Activated naive CD4-positive, alpha-beta T cell treated with anti-CD3 and anti-CD28 coated beads, Interleukin-2, amount 50 U/mL, for 72 hours (primary cell): ENCODE results near the gene IL37. TPM values are rescaled to one million over a fixed set of nuclear protein-coding genes. Genes with fewer than 3 reads are reported as not detected.

Source experiments
- ATAC-seq, 2 donors: fragments of 150-1000 bp; cut with Tn5 transposase; 2 replicates each; pipeline ENCODE4 v1.10.0; 2021; ENCODE audit warnings: mild to moderate bottlenecking in 2 of 2, moderate library complexity in 2 of 2
- DNase-seq, 2 donors: peaks; one replicate each; pipeline ENCODE4 v3.0.0; 2021 to 2022; ENCODE audit warnings: low spot score in 2 of 2
- H3K27ac Mint-ChIP-seq, 2 donors: one replicate each; pipeline ENCODE4 v1.8.0; 2022; ENCODE audit warnings: mild to moderate bottlenecking in 2 of 2, mixed read lengths in 2 of 2
- H3K36me3 Mint-ChIP-seq, 2 donors: one replicate each; pipeline ENCODE4 v1.8.0; 2022; ENCODE audit warnings: mixed read lengths in 2 of 2
- H3K9me3 Mint-ChIP-seq, 2 donors: one replicate each; pipeline ENCODE4 v1.8.0; 2022; ENCODE audit warnings: mixed read lengths in 2 of 2
- total RNA-seq, 2 donors: library from RNA; stranded (reverse); gene quantifications; one replicate each; pipeline ENCODE4 v1.2.3, GENCODE V29; 2022

Gene IL37, protein sequence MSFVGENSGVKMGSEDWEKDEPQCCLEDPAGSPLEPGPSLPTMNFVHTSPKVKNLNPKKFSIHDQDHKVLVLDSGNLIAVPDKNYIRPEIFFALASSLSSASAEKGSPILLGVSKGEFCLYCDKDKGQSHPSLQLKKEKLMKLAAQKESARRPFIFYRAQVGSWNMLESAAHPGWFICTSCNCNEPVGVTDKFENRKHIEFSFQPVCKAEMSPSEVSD
- under 1 TPM in 1 of 2 donors, not detected in 1; 0.32 TPM for total RNA-seq

DNA sequence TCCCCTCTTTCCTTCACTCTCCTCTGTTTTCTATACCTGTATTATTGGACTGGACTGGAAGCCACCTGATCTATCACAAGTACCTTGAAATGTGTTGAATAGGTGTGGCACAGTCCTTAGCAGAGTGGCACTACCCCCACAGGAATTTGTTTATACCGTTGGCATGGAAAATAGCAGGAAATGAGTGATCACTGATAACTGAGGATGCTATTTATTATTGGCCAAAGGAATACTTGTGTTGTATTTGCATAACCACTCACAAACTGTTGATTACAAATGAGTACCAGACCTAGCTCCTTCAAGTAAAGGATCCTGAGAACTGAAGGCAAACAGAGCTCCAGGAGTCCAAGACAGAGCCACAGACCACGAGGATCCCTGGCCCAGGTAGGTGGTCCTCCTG lies at the start of gene IL37:
Gene IL37 (plus strand): TSS at position 301 of the 400 bp plus-strand sequence. CDS start 1,848 bp downstream, outside the sequence.
- DNase-seq (no peak), ATAC-seq (no peak)
- H3K27ac Mint-ChIP-seq: no peak within 1 kb of the TSS
- H3K36me3 Mint-ChIP-seq: peaks cover 0 to 6% of the 10 kb centered on the region in 2 donors
- H3K9me3 Mint-ChIP-seq: peaks cover 6 to 10% of the 10 kb centered on the region in 2 donors

DNA sequence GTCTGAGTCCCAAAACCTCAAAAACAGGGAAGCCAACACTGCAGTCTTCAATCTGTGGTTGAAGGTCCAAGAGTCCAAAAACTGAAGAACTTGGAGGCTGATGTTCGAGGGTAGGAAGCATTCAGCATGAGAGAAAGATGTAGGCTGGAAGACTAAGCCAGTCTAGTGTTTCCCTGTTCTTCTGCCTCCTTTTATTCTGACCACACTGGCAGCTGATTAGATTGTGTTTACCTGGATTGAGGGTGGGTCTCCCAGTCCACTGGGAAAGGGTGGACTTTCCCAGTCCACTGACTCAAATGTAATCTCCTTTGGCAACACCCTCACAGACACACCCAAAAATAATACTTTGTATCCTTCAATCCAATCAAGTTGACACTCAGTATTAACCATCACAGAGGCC lies 46.9 kb upstream of the IL37 start:
- Mint-ChIP-seq H3K27ac (no peak overlapping the region), H3K9me3 (peaks cover under 1 to 10% of the 10 kb centered on the region in 2 donors), H3K36me3 (peaks cover 5 to 14% of the 10 kb centered on the region in 2 donors)
- DNase-seq: no peak
- ATAC-seq: no peak

DNA sequence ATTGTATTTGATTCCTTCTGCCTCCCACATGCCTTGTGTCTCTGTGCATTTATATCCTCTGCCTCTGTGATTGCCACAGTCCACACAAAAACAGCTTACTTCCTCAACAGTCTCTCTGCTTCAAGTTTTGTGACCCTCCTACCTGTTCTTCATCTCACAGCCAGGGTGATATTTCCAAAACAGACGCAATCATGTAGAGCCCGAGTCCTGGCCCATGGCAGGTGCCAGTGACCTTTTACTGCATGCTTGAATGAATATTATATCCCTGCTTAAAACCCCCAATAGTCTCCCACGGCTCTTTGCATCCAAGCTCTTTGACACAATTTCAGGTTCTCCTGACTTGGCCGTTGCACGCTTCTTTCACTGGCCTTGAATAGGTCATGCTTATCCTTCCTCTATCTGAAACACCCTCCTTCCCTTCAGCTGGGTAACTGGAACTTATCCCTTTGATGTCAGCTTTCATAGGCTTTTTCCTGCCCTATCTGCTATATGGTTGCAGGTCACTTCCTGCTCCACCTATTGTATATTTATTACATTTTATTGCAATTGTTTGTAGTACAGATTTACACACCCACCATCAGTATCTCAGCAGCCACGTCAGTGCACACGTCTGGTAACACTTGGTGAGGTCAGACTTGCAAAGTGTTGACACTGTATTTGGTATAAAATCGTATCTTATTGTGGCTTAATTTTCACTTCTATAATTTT lies 44.7 kb upstream of the IL37 start:
- H3K36me3 Mint-ChIP-seq: no peaks in the 10 kb centered on the region
- no peak for DNase-seq
- H3K9me3 Mint-ChIP-seq: peaks cover 0 to 5% of the 10 kb centered on the region in 2 donors
- ATAC-seq: no peak
- no peak overlapping the region for H3K27ac Mint-ChIP-seq

DNA sequence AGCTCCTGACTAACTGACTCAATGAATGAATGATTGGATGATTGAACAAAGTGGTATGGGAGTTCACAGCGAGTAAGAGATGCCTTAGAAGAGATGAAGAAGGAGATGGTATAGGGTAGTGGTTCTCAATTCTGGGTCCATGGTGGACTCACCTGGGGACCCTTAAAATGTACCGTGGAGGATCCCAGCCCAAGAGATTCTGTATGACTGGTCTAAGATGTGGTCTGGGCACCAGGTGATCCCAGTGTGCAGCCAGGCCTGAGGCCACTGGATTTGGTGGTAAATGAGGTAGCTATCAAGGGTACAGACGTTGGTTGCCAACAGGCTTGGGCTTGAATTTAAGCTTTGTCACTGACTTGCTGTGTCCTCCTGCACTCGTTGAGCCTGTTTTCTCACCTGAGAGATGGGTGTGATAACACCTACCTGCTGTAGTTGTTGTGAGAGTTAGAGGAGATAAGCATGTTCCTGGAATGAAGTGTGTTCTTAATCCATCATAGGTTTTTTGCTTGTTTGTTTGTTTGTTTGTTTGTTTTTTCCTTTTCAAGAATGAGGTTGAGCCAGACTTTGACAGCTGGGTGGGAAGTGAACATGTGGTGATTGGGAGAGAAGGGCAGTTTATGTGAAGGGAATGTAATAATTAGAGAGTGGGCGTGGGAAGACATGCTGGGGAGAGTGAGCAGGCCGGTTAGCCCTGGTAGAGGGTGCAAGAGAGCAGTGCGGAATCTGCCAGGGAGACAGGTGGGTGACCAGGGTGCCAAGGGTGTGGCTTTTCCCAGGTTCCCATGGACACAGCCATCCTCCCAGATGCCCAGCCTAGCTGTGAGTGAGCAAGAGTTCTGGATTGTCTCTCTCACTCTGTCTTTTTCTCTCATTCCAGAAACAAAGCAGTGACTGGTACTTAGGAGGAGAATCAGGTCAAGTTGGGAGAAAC lies 43.0 kb upstream of the IL37 start:
- H3K9me3 Mint-ChIP-seq: peaks cover 0 to 5% of the 10 kb centered on the region in 2 donors
- no peaks in the 10 kb centered on the region for H3K36me3 Mint-ChIP-seq
- H3K27ac Mint-ChIP-seq: no peak overlapping the region
- ATAC-seq (no peak), DNase-seq (no peak)

DNA sequence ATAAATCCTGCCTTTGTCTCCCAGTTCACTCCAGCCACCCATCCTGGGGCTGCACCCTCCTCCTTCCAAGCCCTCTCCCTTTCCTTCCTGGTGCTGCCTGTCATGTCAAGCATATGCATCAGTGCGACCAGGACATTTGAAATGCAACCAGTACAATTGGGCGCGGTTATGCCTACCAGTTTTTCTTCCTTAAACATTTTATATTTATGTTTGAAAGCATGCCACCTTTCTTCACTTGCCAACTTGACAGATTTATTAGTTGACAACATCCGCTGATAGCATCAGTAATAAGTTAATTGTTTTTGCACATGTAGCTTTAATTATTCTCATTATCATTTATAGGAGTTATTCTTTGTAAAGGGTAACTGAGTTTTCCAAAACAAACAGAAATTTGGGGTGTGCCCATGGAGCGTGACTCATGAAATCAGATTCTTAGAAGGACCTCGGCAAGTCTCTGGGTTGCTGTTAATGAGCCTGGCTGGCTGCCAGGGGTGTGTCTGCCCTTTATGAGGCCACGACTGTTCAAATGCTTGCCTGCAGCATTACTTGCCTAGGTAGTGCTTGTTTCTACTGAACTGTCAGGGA lies 41.6 kb upstream of the IL37 start:
- ATAC-seq: no peak
- H3K36me3 Mint-ChIP-seq: no peaks in the 10 kb centered on the region
- H3K27ac Mint-ChIP-seq: no peak overlapping the region
- H3K9me3 Mint-ChIP-seq: peaks cover 0 to 5% of the 10 kb centered on the region in 2 donors
- DNase-seq: no peak

DNA sequence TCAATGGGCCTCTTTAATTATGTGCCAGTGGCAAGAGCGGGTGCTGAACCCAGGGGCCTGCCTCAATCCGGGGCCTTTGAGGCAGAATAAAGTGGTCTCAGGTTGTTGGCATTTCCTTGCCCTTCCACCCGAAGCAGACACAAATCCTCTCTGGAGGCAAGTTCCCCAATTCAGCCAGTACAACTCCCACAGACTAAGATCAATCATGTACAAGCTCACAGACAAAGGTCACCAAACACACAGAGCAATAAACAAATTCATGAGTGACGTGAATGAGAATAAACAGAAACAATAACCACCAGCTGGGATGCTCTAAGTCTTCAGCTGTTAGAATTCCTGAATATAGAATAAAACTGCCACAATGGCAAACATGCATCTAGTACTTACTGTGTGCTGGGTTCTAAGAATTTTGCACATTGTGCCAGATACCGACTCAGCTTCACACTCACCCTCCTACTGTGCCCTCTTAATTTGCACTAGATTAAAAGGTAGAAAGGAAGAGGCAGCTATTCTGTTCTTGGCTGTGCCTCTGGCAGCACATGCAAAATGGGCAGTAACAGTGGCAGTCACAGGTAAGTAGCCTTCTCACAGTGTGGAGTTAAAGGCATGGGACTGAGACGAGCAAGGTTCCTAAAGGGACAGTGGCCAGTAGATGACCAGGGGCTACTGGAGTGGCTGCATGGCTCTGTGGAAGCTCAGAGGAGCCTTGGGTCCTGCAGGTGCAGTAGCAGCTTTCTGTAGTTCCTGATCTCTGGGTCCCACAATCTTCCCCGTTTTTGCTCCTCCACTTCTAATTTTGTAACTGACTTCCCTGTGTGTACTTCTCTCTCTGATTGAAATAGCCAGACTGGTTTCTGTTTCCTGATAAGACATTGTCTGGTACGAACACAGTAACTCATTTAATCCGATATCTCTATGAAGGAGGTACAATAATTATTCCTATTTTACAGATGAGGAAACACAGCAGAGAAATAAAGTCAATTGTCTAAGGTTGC lies 39.8 kb upstream of the IL37 start:
- DNase-seq: no peak
- Mint-ChIP-seq H3K9me3 (no peaks in the 10 kb centered on the region), H3K27ac (no peak overlapping the region), H3K36me3 (no peaks in the 10 kb centered on the region)
- no peak for ATAC-seq

DNA sequence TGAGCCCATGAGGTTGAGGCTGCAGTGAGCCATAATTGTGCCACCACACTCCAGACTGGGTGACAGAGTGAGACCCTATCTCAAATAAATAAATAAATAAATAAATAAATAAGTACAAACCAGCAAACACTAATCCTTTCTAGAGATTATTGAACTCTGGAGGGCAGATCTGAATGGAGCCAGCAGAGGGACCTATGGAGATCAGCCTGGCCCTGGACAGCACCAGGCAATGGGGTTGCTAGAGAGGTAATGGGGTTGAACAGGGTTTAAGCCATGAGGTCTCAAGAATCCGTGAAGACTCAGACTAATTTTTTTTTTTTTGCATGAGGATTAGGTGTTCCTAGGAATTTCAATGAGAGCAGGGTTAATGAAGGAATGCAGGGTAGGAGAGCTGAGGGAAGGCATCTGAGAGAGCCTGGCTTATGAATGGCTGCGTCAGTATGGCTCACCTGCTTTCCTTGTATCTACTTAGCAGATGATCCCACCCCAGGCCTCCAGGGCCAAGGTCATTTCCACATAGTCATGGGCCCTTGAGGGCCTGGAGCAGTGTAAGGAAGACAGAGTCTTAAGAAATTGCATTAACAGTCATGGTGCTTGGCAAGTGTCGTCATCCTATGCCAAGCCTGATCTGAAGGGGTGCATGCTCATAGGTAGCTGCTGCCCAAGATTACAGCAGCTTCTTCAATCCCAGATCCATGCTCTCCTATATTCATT lies 34.6 kb upstream of the IL37 start:
- ATAC-seq: no peak
- Mint-ChIP-seq H3K27ac (no peak overlapping the region), H3K9me3 (no peaks in the 10 kb centered on the region), H3K36me3 (no peaks in the 10 kb centered on the region)
- DNase-seq: no peak

DNA sequence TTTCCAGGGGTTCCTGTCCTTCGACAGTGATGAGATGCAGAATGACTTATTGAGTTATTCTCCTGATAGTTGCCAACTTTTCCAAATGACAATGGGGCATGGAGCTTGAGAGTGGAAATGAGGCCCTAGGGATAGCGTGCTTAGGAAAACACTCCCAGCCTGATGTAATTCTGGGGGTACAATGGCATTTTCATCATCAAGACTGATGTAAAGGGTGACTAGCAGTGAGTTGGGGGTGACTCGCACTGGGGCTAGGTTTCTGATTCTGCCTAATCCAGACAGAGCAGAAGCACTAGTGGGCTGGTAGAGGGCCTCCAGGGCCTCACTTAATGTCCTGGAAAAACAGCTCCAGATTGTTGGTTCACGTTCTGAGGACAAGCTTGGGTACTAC lies 34.0 kb upstream of the IL37 start:
- DNase-seq (no peak), ATAC-seq (no peak)

DNA sequence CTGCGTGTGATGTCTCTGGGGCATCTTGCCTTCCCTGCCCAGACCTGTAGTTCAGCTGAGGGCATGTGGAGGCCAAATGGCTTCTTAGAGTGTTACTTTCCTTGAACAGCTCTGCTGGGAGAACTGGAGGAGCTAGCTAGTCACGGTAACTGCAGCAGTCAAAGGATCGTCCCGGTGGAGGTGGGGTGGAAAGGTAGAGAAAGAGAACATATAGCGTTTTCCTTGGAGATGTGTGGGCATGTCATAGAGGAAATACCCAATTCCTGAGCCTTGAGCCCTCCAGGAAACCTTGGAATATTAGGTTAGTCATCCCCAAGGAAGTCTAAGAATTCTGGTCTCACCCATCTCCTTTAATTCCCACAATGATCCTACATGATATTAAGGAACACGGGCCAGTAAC lies 33.5 kb upstream of the IL37 start:
- Mint-ChIP-seq H3K9me3 (no peaks in the 10 kb centered on the region), H3K27ac (no peak overlapping the region), H3K36me3 (no peaks in the 10 kb centered on the region)
- ATAC-seq: no peak
- no peak for DNase-seq

More for the DNA sequence above, 34.0 kb upstream of the IL37 start:
- Mint-ChIP-seq H3K36me3 (no peaks in the 10 kb centered on the region), H3K27ac (no peak overlapping the region), H3K9me3 (no peaks in the 10 kb centered on the region)

DNA sequence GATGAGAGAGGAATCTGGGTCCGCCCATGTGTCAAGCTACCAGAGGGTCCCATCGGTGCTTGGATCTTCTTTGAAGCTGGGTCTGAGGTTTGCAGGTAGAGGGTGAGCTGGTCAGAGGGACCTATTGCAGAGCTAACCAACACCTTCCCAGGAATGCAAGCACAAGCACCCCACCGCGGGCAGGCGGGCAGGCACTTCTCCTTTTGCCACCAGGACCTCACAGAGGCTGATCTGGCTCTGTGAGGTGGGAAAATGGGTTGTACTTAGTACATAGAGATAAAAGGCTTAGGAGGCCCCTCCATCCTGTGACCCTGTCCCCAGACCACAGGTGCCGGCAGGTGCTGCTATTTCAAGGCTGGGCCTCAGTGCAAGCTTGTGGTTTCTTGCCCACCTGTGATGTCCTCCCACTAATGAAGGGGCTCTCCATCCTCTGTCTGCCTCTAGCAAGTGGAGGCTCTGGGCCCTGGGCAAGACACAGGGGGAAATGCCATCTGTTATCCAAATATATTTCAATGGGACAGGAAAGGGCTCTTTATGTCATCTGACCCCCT lies 31.4 kb upstream of the IL37 start:
- H3K27ac Mint-ChIP-seq: peak overlapping the region in 1 of 2 donors; percentile 75
- no peaks in the 10 kb centered on the region for H3K9me3 Mint-ChIP-seq
- no peak for DNase-seq
- no peaks in the 10 kb centered on the region for H3K36me3 Mint-ChIP-seq
- peak in 1 of 2 donors; percentile 2 for ATAC-seq

DNA sequence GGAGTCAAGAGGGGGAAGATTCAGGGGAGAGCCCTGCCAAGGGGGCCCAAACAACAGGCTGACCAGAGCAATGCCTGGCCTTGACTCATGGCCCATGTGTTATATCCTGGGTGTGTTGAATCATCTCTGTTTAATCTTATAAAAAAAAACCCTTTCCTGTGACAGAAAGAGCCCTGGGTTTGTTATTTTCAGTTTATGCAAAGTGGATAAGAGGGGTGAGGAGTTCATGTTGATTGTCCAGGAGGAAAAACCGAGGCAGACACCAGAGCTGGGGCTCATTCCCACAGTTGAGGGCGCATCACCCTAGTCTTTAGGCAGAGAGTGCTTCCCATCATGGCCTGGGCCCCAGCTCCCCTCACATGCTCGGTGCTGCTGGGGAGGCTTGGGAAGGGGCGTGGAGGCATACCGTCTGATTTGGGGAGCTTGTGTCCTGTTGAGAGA lies 30.9 kb upstream of the IL37 start:
- DNase-seq (no peak), ATAC-seq (peak; percentile 29 to 80)
- Mint-ChIP-seq H3K27ac (peak overlapping the region; percentile 47 to 75), H3K9me3 (no peaks in the 10 kb centered on the region), H3K36me3 (no peaks in the 10 kb centered on the region)

DNA sequence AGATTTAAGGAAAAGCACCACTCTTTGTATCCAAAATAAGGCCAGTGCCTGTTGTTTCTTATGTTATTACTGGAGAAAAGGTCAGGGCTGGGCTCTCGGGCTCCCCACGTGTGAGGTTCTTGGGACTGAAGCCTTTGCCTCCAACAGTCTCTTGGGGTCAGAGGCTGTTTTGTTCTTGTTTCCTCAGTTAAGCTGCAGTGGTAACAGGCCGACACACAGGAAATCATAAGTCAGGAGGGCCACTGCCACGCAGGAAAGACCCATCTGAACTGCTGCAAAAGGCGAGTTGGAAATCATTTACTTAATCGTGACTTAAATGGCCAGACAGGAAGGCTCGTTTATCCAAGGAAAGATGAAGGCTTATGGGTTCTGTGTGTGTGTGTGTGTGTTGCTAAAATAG lies 30.3 kb upstream of the IL37 start:
- DNase-seq: no peak
- no peaks in the 10 kb centered on the region for H3K36me3 Mint-ChIP-seq
- peak overlapping the region in 1 of 2 donors; percentile 75 for H3K27ac Mint-ChIP-seq
- ATAC-seq: peak in 1 of 2 donors; percentile 15
- no peaks in the 10 kb centered on the region for H3K9me3 Mint-ChIP-seq

DNA sequence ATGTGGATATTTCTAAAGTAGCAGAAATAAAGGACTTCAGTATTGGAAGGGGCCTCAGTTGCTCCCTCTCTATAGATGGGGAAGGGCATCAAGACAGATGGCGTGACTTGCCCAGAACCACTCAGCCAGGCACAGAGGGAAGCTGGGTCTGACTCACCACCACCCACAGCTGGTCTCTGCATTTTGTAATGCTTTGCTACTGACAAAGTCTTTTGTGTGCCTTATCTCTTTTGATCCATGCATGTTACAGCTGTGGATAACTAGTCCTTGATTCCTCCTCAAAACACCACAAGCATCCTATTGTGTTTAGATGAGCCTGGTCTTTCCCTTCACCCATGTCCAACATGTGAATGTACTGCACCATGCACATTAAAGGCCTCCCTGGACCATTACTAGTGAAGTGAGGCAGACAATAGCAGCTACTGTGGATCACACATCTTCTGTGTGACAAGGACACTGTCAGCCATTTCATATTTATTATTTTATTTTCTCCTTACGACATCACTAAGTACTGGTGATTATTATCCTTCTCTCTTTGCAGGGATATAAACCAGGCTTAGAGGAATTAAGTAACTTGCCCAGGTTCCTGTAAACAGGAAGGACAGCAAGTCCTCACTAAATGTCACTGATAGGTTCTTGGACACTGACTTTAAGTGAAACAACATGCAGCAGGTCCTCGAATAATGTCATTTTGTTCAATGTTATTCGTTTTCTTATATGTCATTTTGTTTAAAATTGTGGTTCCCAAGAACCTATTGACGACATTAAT lies 29.6 kb upstream of the IL37 start:
- Mint-ChIP-seq H3K9me3 (no peaks in the 10 kb centered on the region), H3K27ac (peak overlapping the region in 1 of 2 donors; percentile 75), H3K36me3 (no peaks in the 10 kb centered on the region)
- peak; percentile 59 to 72 for ATAC-seq
- no peak for DNase-seq

DNA sequence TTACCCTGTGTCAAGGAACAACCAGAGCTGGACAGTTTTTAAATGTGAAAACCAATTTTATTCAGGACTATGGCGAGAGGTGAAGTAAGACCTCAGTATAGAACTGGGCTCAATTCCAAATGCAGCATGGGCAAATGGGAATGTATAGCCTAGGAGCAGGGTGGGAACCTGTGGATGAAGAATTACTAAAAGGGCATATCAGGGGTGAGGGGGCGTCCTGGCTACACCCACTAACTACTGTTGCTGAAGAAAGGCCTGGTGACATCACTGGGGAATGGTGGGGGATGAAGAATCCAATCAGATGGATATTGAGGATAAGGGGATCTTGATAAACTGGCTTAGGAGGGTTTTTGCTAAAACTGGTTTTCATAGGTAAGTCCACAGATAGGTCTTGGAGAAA lies 27.3 kb upstream of the IL37 start:
- ATAC-seq (no peak), DNase-seq (no peak)
- H3K9me3 Mint-ChIP-seq: no peaks in the 10 kb centered on the region
- H3K27ac Mint-ChIP-seq: no peak overlapping the region
- H3K36me3 Mint-ChIP-seq: no peaks in the 10 kb centered on the region
